ENCODE data around the gene SCAI.
"Not testable (repeated sequence)": the region's sequence is repeated elsewhere in the genome, so short reads cannot be mapped to it uniquely, and the experiment has no call there.

SCAI gene

GRCh38 chr9:125172031-125172755 lies 28.9 kb upstream of the SCAI start:
- no peaks in the 10 kb centered on the region for H3K27me3 ChIP-seq (ENCODE audit: control insufficient read depth, insufficient read depth, low read length)
- no peak overlapping the region for H3K9ac ChIP-seq (ENCODE audit: low read depth, low read length)
- no peaks in the 10 kb centered on the region for H3K9me3 ChIP-seq (ENCODE audit: control insufficient read depth, insufficient read depth, low read length)
- H3K4me3 ChIP-seq (ENCODE audit: low read depth, low read length) = no peak overlapping the region
- no peaks in the 10 kb centered on the region for H3K4me1 ChIP-seq (ENCODE audit: control insufficient read depth, insufficient read depth, low read length)
- peaks cover 2% of the 10 kb centered on the region for H3K36me3 ChIP-seq (ENCODE audit: control insufficient read depth, insufficient read depth, low read length)

GRCh38 chr9:125169895-125170294 lies 26.6 kb upstream of the SCAI start:
- Histone ChIP-seq H3K27me3 (ENCODE audit: control insufficient read depth, insufficient read depth, low read length) (no peaks in the 10 kb centered on the region), H3K4me3 (ENCODE audit: low read depth, low read length) (no peak overlapping the region), H3K9me3 (ENCODE audit: control insufficient read depth, insufficient read depth, low read length) (no peaks in the 10 kb centered on the region), H3K4me1 (ENCODE audit: control insufficient read depth, insufficient read depth, low read length) (no peaks in the 10 kb centered on the region), H3K9ac (ENCODE audit: low read depth, low read length) (no peak overlapping the region), H3K36me3 (ENCODE audit: control insufficient read depth, insufficient read depth, low read length) (peaks cover 2% of the 10 kb centered on the region)

DNA sequence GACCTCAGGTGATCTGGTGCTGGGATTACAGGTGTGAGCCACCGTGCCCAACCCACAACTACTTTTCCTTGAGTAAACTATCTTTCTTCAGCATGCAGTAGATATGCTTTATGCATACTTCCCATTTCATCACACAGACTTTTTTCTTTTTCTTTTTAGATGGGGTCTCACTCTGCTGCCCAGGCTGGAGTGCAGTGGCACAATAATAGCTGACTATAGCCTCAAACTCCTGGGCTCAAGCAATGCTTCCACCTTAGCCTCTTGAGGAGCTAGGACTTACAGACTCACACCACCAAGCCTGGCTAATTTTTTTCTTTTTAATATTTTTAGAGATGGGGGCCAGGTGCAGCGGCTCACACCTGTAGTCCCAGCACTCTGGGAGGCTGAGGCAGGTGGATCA lies 23.4 kb upstream of the SCAI start:
- Histone ChIP-seq H3K4me1 (ENCODE audit: control insufficient read depth, insufficient read depth, low read length) (no peaks in the 10 kb centered on the region), H3K27me3 (ENCODE audit: control insufficient read depth, insufficient read depth, low read length) (no peaks in the 10 kb centered on the region), H3K9ac (ENCODE audit: low read depth, low read length) (no peak overlapping the region), H3K9me3 (ENCODE audit: control insufficient read depth, insufficient read depth, low read length) (no peaks in the 10 kb centered on the region), H3K4me3 (ENCODE audit: low read depth, low read length) (no peak overlapping the region), H3K36me3 (ENCODE audit: control insufficient read depth, insufficient read depth, low read length) (peaks cover 2% of the 10 kb centered on the region)

- not testable (repeated sequence) for H3K9ac ChIP-seq (ENCODE audit: low read depth, low read length); H3K36me3 ChIP-seq (ENCODE audit: control insufficient read depth, insufficient read depth, low read length); H3K4me1 ChIP-seq (ENCODE audit: control insufficient read depth, insufficient read depth, low read length); H3K9me3 ChIP-seq (ENCODE audit: control insufficient read depth, insufficient read depth, low read length); H3K27me3 ChIP-seq (ENCODE audit: control insufficient read depth, insufficient read depth, low read length); H3K4me3 ChIP-seq (ENCODE audit: low read depth, low read length)
These were observed 19.6 kb upstream of the SCAI start for GRCh38 chr9:125162891-125163290.

- Histone ChIP-seq H3K36me3 (ENCODE audit: control insufficient read depth, insufficient read depth, low read length) (no peaks in the 10 kb centered on the region), H3K9ac (ENCODE audit: low read depth, low read length) (no peak overlapping the region), H3K4me1 (ENCODE audit: control insufficient read depth, insufficient read depth, low read length) (no peaks in the 10 kb centered on the region), H3K9me3 (ENCODE audit: control insufficient read depth, insufficient read depth, low read length) (no peaks in the 10 kb centered on the region), H3K4me3 (ENCODE audit: low read depth, low read length) (no peak overlapping the region), H3K27me3 (ENCODE audit: control insufficient read depth, insufficient read depth, low read length) (no peaks in the 10 kb centered on the region)
These were observed 18.1 kb upstream of the SCAI start for GRCh38 chr9:125161284-125161918.

DNA sequence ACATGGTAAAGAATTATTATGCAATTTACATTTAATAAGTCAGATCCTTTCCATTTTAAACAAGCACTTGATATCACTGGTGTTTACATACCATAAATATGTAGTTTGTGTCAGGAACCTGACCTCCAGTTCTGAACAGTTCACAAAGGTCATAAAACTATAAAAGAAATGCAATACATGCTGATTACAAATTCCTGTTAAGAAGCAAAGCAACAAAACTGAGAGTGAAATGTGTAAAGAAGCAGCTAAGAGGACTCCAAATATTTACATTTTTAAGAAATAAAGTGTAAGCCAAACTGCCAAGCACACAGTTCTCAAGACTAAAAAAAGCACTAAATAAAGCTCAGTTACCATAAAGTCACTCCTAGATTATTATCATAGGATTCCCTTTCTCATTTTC lies 17.4 kb upstream of the SCAI start:
- Histone ChIP-seq H3K9ac (ENCODE audit: low read depth, low read length) (no peak overlapping the region), H3K4me1 (ENCODE audit: control insufficient read depth, insufficient read depth, low read length) (no peaks in the 10 kb centered on the region), H3K27me3 (ENCODE audit: control insufficient read depth, insufficient read depth, low read length) (no peaks in the 10 kb centered on the region), H3K4me3 (ENCODE audit: low read depth, low read length) (no peak overlapping the region), H3K36me3 (ENCODE audit: control insufficient read depth, insufficient read depth, low read length) (no peaks in the 10 kb centered on the region), H3K9me3 (ENCODE audit: control insufficient read depth, insufficient read depth, low read length) (no peaks in the 10 kb centered on the region)

- no peak overlapping the region for H3K4me3 ChIP-seq (ENCODE audit: low read depth, low read length)
- no peaks in the 10 kb centered on the region for H3K9me3 ChIP-seq (ENCODE audit: control insufficient read depth, insufficient read depth, low read length)
- H3K4me1 ChIP-seq (ENCODE audit: control insufficient read depth, insufficient read depth, low read length) = no peaks in the 10 kb centered on the region
- H3K27me3 ChIP-seq (ENCODE audit: control insufficient read depth, insufficient read depth, low read length) = no peaks in the 10 kb centered on the region
- H3K36me3 ChIP-seq (ENCODE audit: control insufficient read depth, insufficient read depth, low read length) = no peaks in the 10 kb centered on the region
- no peak overlapping the region for H3K9ac ChIP-seq (ENCODE audit: low read depth, low read length)
These were observed 13.2 kb upstream of the SCAI start for GRCh38 chr9:125156551-125156950.

- H3K9ac ChIP-seq (ENCODE audit: low read depth, low read length) = no peak overlapping the region
- no peaks in the 10 kb centered on the region for H3K36me3 ChIP-seq (ENCODE audit: control insufficient read depth, insufficient read depth, low read length)
- no peaks in the 10 kb centered on the region for H3K4me1 ChIP-seq (ENCODE audit: control insufficient read depth, insufficient read depth, low read length)
- H3K4me3 ChIP-seq (ENCODE audit: low read depth, low read length) = no peak overlapping the region
- H3K9me3 ChIP-seq (ENCODE audit: control insufficient read depth, insufficient read depth, low read length) = no peaks in the 10 kb centered on the region
- H3K27me3 ChIP-seq (ENCODE audit: control insufficient read depth, insufficient read depth, low read length) = no peaks in the 10 kb centered on the region
These were observed 10.5 kb upstream of the SCAI start for GRCh38 chr9:125153712-125154367.

DNA sequence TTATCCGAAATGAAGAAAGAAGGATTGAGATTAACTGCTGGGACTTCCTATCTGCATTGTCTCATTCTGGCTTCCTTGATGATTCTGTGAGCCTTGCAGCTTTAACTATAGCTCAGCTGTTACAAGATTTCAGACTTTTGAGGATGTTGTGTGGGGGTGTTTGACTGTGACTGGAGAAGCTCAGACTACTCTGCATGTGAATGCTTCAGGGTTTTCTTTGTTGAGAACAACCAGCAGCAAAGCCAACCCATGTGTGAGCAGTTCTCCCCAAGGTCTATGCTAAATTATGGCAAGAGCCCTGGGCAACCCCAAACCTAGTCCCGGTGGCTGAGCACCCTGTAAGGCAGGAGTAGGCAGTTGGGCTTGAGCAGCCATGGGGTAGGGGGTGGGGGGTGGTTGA lies 8.4 kb upstream of the SCAI start:
- H3K27me3 ChIP-seq (ENCODE audit: control insufficient read depth, insufficient read depth, low read length) = no peaks in the 10 kb centered on the region
- no peaks in the 10 kb centered on the region for H3K9me3 ChIP-seq (ENCODE audit: control insufficient read depth, insufficient read depth, low read length)
- H3K9ac ChIP-seq (ENCODE audit: low read depth, low read length) = no peak overlapping the region
- no peaks in the 10 kb centered on the region for H3K36me3 ChIP-seq (ENCODE audit: control insufficient read depth, insufficient read depth, low read length)
- H3K4me1 ChIP-seq (ENCODE audit: control insufficient read depth, insufficient read depth, low read length) = no peaks in the 10 kb centered on the region
- no peak overlapping the region for H3K4me3 ChIP-seq (ENCODE audit: low read depth, low read length)

DNA sequence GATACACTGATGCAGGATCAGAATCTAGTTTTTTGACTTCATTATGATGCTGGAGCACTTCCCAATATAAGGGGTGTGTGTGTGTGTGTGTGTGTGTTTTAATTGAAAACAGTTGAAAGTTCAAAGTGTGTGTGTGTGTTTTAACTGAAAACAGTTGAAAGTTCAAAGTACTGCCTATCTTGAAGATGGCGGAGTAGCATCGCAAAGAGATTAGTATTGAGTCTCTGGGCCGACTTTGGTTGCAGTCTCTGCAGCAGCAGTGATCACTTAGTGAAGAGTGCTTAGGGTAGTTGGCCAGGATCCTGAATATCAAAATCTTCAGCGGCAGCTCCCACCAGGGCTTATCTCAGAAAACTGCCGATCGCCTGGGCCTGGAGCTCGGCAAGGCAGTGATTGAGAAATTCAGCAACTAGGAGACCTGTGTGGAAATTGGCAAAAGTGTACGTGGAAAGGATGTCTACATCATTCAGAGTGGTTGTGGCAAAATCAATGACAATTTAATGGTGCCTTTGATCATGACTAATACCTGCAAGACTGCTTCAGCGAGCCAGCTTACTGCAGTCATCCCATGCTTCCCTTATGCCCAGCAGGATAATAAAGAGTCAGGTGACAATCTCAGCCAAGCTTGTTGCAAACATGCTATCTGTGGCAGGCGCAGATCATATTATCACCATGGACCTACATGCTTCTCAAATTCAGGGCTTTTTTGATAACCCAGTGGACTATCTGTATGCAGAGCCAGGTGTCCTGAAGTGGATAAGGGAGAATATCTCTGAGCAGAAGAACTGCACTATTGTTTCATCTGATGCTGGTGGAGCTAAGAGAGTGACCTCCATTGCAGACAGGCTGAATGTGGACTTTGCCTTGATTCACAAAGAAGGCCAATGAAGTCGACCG lies 7.3 kb upstream of the SCAI start:
- no peaks in the 10 kb centered on the region for H3K27me3 ChIP-seq (ENCODE audit: control insufficient read depth, insufficient read depth, low read length)
- no peak overlapping the region for H3K4me3 ChIP-seq (ENCODE audit: low read depth, low read length)
- H3K36me3 ChIP-seq (ENCODE audit: control insufficient read depth, insufficient read depth, low read length) = no peaks in the 10 kb centered on the region
- no peak overlapping the region for H3K9ac ChIP-seq (ENCODE audit: low read depth, low read length)
- no peaks in the 10 kb centered on the region for H3K9me3 ChIP-seq (ENCODE audit: control insufficient read depth, insufficient read depth, low read length)
- H3K4me1 ChIP-seq (ENCODE audit: control insufficient read depth, insufficient read depth, low read length) = no peaks in the 10 kb centered on the region

- Histone ChIP-seq H3K36me3 (ENCODE audit: control insufficient read depth, insufficient read depth, low read length) (no peaks in the 10 kb centered on the region), H3K4me1 (ENCODE audit: control insufficient read depth, insufficient read depth, low read length) (peaks cover 5% of the 10 kb centered on the region), H3K27me3 (ENCODE audit: control insufficient read depth, insufficient read depth, low read length) (no peaks in the 10 kb centered on the region), H3K9ac (ENCODE audit: low read depth, low read length) (no peak overlapping the region), H3K4me3 (ENCODE audit: low read depth, low read length) (no peak overlapping the region), H3K9me3 (ENCODE audit: control insufficient read depth, insufficient read depth, low read length) (no peaks in the 10 kb centered on the region)
These were observed 4.1 kb upstream of the SCAI start for GRCh38 chr9:125147401-125147951.

Measured in iPS-15b (cell line).